ENCODE results near the gene RAMP1. TPM values are rescaled to one million over a fixed set of nuclear protein-coding genes. Genes with fewer than 3 reads are reported as not detected.

Gene RAMP1
- total and polyA plus RNA-seq, 2 experiments from 2014 or later: 5.6 to 5.7 TPM

- Histone ChIP-seq H3K9me3 (ENCODE audit: low read depth) (no peaks in the 10 kb centered on the region), H3K4me1 (ENCODE audit: low read depth) (no peaks in the 10 kb centered on the region), H3K4me3 (no peak overlapping the region), H3K27ac (peak overlapping the region; percentile 12), H3K36me3 (no peaks in the 10 kb centered on the region), H3K27me3 (no peaks in the 10 kb centered on the region)
- TF ChIP-seq CTCF (IDR thresholded peaks at IDR 0.05; ENCODE audit: low read depth, low read length): no peak
- DNase-seq (ENCODE audit: low read depth in 1 of 2, low spot score in 1 of 2): peak; percentile 56 to 94
These were observed 27.5 kb downstream of the RAMP1 start for GRCh38 chr2:237886685-237887481.

GRCh38 chr2:237888389-237888788 lies 29.0 kb downstream of the RAMP1 start:
- no peaks in the 10 kb centered on the region for H3K36me3 ChIP-seq
- H3K27ac ChIP-seq: no peak overlapping the region
- H3K4me3 ChIP-seq: no peak overlapping the region
- H3K4me1 ChIP-seq (ENCODE audit: low read depth): peaks cover 6% of the 10 kb centered on the region
- no peaks in the 10 kb centered on the region for H3K9me3 ChIP-seq (ENCODE audit: low read depth)
- peak in 1 of 2 donors; percentile 83 for DNase-seq (ENCODE audit: low read depth in 1 of 2, low spot score in 1 of 2)
- H3K27me3 ChIP-seq: no peaks in the 10 kb centered on the region
- no peak for TF ChIP-seq CTCF (IDR thresholded peaks at IDR 0.05; ENCODE audit: low read depth, low read length)

- Histone ChIP-seq H3K4me3 (no peak overlapping the region), H3K36me3 (no peaks in the 10 kb centered on the region), H3K4me1 (ENCODE audit: low read depth) (peaks cover 6% of the 10 kb centered on the region), H3K27ac (no peak overlapping the region), H3K9me3 (ENCODE audit: low read depth) (no peaks in the 10 kb centered on the region), H3K27me3 (no peaks in the 10 kb centered on the region)
- no peak for TF ChIP-seq CTCF (IDR thresholded peaks at IDR 0.05; ENCODE audit: low read depth, low read length)
- DNase-seq (ENCODE audit: low read depth in 1 of 2, low spot score in 1 of 2): no peak
These were observed 29.6 kb downstream of the RAMP1 start for GRCh38 chr2:237889016-237889415.

- H3K27ac ChIP-seq: no peak overlapping the region
- TF ChIP-seq CTCF (IDR thresholded peaks at IDR 0.05; ENCODE audit: low read depth, low read length): no peak
- H3K36me3 ChIP-seq: no peaks in the 10 kb centered on the region
- H3K4me1 ChIP-seq (ENCODE audit: low read depth): peaks cover 6% of the 10 kb centered on the region
- no peak overlapping the region for H3K4me3 ChIP-seq
- DNase-seq (ENCODE audit: low read depth in 1 of 2, low spot score in 1 of 2): no peak
- no peaks in the 10 kb centered on the region for H3K9me3 ChIP-seq (ENCODE audit: low read depth)
- H3K27me3 ChIP-seq: no peaks in the 10 kb centered on the region
These were observed 30.4 kb downstream of the RAMP1 start for GRCh38 chr2:237889811-237890210.

GRCh38 chr2:237892478-237892877 lies 33.1 kb downstream of the RAMP1 start:
- Histone ChIP-seq H3K9me3 (ENCODE audit: low read depth) (no peaks in the 10 kb centered on the region), H3K4me1 (ENCODE audit: low read depth) (peaks cover 12% of the 10 kb centered on the region), H3K27me3 (no peaks in the 10 kb centered on the region), H3K36me3 (no peaks in the 10 kb centered on the region), H3K4me3 (no peak overlapping the region), H3K27ac (no peak overlapping the region)
- no peak for TF ChIP-seq CTCF (IDR thresholded peaks at IDR 0.05; ENCODE audit: low read depth, low read length)
- peak in 1 of 2 donors; percentile 61 for DNase-seq (ENCODE audit: low read depth in 1 of 2, low spot score in 1 of 2)

Measured in cardiac muscle cell (in vitro differentiated cells and primary cell).